SK-N-SH (cell line): ENCODE results near the gene CBFB.

Experiments used
- EP300 ChIP-seq, 2 experiments: IDR thresholded peaks; 2 replicates each; pipeline versions ENCODE4 v1.4.0 to v1.6.1; 2012; ENCODE audit warnings: borderline replicate concordance in 1 of 2, low read depth in 1 of 2, low read length in 1 of 2
- EZH2phosphoT487 ChIP-seq: fragments of 200-600 bp; sonication (generic); IDR thresholded peaks from 2 replicates; pipeline ENCODE4 v1.6.1; 2017; ENCODE audit warnings: low read depth, mixed run types, mild to moderate bottlenecking, antibody characterized with exemption, moderate library complexity, borderline replicate concordance
- JUND ChIP-seq: IDR thresholded peaks from 2 replicates; pipeline ENCODE4 v1.4.0; 2012
- POLR2AphosphoS5 ChIP-seq: IDR thresholded peaks from 2 replicates; pipeline ENCODE4 v1.6.1; 2012; ENCODE audit warnings: low read depth, low read length
- RFX5 ChIP-seq: IDR thresholded peaks from 2 replicates; pipeline ENCODE4 v1.6.1; 2012; ENCODE audit warnings: mild to moderate bottlenecking, improper control_type of control experiment, low read length
- TAF1 ChIP-seq: IDR thresholded peaks from 2 replicates; pipeline ENCODE4 v1.6.1; 2012; ENCODE audit warnings: low read depth, mild to moderate bottlenecking, low read length, moderate library complexity, borderline replicate concordance
- TEAD4 ChIP-seq: IDR thresholded peaks from 2 replicates; pipeline ENCODE4 v1.4.0; 2012; ENCODE audit warnings: mild to moderate bottlenecking, borderline replicate concordance; ENCODE audit not compliant: insufficient read depth
- YY1 ChIP-seq: IDR thresholded peaks from 2 replicates; pipeline ENCODE4 v1.4.0; 2012; ENCODE audit warnings: low read depth, mild to moderate bottlenecking
- TF ChIP-seq, protein P1 (sequence below): fragments of 200-600 bp; sonication (generic); IDR thresholded peaks from 2 replicates; pipeline ENCODE4 v1.6.1; 2017; ENCODE audit warnings: antibody characterized with exemption, mild to moderate bottlenecking, moderate library complexity
- TF ChIP-seq, protein P2 (sequence below): IDR thresholded peaks from 2 replicates; pipeline ENCODE4 v1.4.0; 2012; ENCODE audit warnings: low read depth, borderline replicate concordance

DNA sequence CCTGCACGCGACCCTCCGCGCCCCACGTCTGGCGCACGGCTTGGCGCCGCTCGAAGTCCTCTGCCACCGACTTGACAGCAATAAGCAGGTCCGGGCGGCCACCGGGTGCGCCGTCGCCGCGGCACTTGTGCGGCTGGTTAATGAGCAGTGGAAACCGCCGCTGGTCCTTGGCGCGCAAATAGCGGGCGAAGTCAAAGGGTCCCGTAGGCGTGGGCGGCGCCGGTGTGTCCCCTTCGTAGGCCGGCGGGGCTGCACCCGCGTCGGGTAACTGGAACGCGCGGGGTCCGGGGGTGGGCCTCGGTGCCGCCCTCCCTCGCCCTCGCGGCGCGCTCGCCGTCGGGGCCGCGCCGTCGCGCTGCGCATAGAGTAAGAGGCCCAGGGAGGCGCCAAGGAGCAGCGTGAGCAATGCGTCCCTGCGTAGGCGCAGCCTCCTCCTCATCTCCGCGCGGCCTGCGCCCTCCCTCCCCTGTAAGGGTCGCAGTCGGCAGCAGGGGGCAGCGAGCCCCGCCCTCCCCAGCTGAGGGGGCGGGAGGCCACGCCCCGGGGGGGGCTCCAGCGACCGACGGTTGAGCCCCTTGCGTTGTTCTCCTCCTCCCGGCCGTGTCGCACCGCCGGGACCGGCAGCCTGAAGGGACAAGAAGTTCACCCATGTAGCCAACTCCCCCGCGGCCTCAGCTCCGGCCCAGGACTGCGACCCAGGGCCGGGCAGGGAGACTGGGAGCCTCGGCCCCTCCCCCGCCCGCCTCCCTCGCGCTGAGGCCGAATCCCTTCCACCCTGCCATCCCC, 121.3 kb downstream of the CBFB start:
- TF ChIP-seq, protein P1, sequence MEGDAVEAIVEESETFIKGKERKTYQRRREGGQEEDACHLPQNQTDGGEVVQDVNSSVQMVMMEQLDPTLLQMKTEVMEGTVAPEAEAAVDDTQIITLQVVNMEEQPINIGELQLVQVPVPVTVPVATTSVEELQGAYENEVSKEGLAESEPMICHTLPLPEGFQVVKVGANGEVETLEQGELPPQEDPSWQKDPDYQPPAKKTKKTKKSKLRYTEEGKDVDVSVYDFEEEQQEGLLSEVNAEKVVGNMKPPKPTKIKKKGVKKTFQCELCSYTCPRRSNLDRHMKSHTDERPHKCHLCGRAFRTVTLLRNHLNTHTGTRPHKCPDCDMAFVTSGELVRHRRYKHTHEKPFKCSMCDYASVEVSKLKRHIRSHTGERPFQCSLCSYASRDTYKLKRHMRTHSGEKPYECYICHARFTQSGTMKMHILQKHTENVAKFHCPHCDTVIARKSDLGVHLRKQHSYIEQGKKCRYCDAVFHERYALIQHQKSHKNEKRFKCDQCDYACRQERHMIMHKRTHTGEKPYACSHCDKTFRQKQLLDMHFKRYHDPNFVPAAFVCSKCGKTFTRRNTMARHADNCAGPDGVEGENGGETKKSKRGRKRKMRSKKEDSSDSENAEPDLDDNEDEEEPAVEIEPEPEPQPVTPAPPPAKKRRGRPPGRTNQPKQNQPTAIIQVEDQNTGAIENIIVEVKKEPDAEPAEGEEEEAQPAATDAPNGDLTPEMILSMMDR: no peak
- TF ChIP-seq EZH2phosphoT487: no peak
- TF ChIP-seq EP300 (IDR thresholded peaks at IDR 0.05; ENCODE audit: borderline replicate concordance in 1 of 2, low read depth in 1 of 2, low read length in 1 of 2): no peak
- TF ChIP-seq TEAD4: no peak
- TF ChIP-seq YY1: no peak
- TF ChIP-seq TAF1: no peak
- no peak for TF ChIP-seq POLR2AphosphoS5
- TF ChIP-seq RFX5: no peak
- TF ChIP-seq JUND: no peak
- TF ChIP-seq, protein P2, sequence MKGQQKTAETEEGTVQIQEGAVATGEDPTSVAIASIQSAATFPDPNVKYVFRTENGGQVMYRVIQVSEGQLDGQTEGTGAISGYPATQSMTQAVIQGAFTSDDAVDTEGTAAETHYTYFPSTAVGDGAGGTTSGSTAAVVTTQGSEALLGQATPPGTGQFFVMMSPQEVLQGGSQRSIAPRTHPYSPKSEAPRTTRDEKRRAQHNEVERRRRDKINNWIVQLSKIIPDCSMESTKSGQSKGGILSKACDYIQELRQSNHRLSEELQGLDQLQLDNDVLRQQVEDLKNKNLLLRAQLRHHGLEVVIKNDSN: no peak
